WERI-Rb-1 (cell line): ENCODE measurements around the gene COCH.

Experiments used
- DNase-seq: peaks from one replicate; pipeline ENCODE4 v3.0.0-alpha.2; 2020
- H3K27ac ChIP-seq: fragments of 250-450 bp; sonication (Bioruptor Pico); 2 replicates; pipeline ENCODE4 v1.5.1; 2020; ENCODE audit warnings: mild to moderate bottlenecking, moderate library complexity
- H3K27me3 ChIP-seq: fragments of 250-450 bp; sonication (Bioruptor Pico); 2 replicates; pipeline ENCODE4 v1.5.1; 2021; ENCODE audit warnings: mild to moderate bottlenecking, low read depth, moderate library complexity; ENCODE audit not compliant: insufficient read depth, severe bottlenecking
- H3K36me3 ChIP-seq: fragments of 250-450 bp; sonication (Bioruptor Pico); 2 replicates; pipeline ENCODE4 v1.5.1; 2020; ENCODE audit warnings: mild to moderate bottlenecking, moderate library complexity
- H3K4me3 ChIP-seq: 2 replicates; pipeline ENCODE4 v1.5.1; 2011; ENCODE audit warnings: low read depth, mild to moderate bottlenecking, control low read depth, low read length
- H3K9me3 ChIP-seq: fragments of 250-450 bp; sonication (Bioruptor Pico); 2 replicates; pipeline ENCODE4 v1.5.1; 2021; ENCODE audit warnings: mild to moderate bottlenecking, moderate library complexity; ENCODE audit not compliant: severe bottlenecking
- TF ChIP-seq, protein P1 (sequence below): IDR thresholded peaks from 2 replicates; pipeline ENCODE4 v1.5.1; 2011; ENCODE audit warnings: low read depth, mild to moderate bottlenecking, control low read depth, inconsistent platforms, low read length

Gene COCH

DNA sequence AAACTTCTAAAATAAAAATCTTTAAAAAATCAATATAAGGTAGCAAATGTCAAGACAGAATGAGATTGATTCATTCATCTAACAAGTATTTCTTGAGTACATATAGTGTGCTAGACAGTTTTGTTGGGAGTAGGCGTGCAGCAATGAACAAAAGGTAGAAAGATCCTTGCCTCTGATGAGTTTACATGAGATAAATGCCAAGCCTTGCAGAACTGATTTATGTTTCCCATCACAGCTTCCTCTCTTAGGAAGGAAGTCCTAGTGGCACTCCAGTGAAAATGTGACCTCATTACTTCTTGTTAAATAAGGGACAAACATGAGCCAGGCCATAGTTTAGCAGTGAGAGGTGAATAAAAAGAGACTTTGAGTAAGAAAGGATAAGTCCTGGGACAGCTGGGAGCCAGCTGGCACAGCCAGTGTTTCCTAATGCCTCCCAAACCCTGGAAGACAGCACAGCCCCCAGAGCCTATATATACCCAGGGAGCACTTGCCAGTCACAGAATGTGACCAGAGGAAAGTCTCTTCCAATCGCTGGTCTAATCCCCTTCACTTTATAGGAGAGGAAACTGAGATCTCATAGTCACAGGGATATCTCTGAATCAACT lies 4.7 kb upstream of the COCH start:
- Histone ChIP-seq H3K27ac (no peak overlapping the region), H3K36me3 (no peaks in the 10 kb centered on the region), H3K4me3 (no peak overlapping the region), H3K27me3 (no peaks in the 10 kb centered on the region), H3K9me3 (peaks cover 6% of the 10 kb centered on the region)
- no peak for DNase-seq
- TF ChIP-seq, protein P1, sequence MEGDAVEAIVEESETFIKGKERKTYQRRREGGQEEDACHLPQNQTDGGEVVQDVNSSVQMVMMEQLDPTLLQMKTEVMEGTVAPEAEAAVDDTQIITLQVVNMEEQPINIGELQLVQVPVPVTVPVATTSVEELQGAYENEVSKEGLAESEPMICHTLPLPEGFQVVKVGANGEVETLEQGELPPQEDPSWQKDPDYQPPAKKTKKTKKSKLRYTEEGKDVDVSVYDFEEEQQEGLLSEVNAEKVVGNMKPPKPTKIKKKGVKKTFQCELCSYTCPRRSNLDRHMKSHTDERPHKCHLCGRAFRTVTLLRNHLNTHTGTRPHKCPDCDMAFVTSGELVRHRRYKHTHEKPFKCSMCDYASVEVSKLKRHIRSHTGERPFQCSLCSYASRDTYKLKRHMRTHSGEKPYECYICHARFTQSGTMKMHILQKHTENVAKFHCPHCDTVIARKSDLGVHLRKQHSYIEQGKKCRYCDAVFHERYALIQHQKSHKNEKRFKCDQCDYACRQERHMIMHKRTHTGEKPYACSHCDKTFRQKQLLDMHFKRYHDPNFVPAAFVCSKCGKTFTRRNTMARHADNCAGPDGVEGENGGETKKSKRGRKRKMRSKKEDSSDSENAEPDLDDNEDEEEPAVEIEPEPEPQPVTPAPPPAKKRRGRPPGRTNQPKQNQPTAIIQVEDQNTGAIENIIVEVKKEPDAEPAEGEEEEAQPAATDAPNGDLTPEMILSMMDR = no peak

DNA sequence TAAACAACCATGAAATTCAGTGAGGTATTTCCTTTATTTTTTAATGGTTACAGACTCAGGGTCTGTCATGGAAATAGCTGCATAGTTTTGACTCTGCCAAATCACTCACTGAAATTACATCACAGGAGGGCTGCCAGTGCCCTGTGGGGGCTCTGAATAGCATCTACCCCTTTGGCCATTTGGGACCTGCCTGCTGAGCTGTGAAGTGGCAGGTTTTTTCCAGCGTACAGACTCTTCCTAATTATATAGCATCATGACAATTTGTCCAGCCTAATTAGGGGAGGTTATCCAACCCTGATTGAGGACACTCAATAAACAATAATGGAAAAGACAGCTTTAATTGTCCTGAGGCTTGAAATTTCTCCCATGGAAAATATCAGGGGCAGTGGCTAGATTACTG lies 1.8 kb upstream of the COCH start:
- H3K27me3 ChIP-seq = no peaks in the 10 kb centered on the region
- H3K36me3 ChIP-seq = no peaks in the 10 kb centered on the region
- no peak for DNase-seq
- no peak overlapping the region for H3K4me3 ChIP-seq
- no peak overlapping the region for H3K27ac ChIP-seq
- H3K9me3 ChIP-seq = peaks cover 8% of the 10 kb centered on the region
- TF ChIP-seq, protein P1 = no peak

DNA sequence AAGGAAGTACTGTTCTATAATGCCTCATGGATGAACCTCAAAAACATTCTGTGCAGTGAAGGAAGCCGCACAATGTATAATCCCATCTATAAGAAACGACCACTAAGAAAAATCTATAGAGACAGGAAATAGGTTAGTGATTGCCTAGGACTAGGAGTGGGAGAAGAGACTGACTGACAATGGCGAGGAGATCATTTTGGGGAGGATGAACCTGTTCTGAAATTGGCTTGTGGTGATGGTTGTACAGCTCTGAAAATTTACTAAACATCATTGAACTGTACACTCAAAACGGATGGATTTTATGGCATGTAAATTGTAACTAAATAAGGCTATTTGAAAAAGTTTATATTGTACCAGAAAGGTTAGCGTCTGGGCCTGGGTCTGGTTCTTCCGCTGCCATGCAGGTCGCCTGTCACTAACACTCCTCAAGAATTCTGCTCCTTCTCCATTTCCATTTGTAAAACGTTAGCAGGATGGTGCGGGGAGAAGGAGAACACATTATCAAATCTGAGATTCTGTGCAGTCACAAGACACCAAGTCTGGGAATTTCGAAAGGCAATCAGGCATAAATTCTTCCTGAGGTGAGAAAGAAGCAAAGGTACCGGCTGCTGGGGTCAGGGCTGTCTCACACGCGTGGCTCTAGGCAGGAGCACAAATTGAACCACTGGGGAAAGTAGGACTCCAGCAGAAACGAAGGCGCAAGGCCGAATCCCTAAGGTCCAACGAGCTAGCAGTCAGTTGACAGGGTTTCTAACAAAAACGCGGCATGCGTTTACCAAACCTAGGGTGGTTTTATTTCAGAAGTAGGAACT lies 845 bp upstream of the COCH start:
- Histone ChIP-seq H3K27me3 (no peaks in the 10 kb centered on the region), H3K9me3 (peaks cover 8% of the 10 kb centered on the region), H3K36me3 (no peaks in the 10 kb centered on the region), H3K27ac (no peak overlapping the region; the same call in 1 of the 2 replicates), H3K4me3 (peak overlapping the region; percentile 46; the same call in 1 of the 2 replicates)
- TF ChIP-seq, protein P1 = no peak
- DNase-seq = no peak

DNA sequence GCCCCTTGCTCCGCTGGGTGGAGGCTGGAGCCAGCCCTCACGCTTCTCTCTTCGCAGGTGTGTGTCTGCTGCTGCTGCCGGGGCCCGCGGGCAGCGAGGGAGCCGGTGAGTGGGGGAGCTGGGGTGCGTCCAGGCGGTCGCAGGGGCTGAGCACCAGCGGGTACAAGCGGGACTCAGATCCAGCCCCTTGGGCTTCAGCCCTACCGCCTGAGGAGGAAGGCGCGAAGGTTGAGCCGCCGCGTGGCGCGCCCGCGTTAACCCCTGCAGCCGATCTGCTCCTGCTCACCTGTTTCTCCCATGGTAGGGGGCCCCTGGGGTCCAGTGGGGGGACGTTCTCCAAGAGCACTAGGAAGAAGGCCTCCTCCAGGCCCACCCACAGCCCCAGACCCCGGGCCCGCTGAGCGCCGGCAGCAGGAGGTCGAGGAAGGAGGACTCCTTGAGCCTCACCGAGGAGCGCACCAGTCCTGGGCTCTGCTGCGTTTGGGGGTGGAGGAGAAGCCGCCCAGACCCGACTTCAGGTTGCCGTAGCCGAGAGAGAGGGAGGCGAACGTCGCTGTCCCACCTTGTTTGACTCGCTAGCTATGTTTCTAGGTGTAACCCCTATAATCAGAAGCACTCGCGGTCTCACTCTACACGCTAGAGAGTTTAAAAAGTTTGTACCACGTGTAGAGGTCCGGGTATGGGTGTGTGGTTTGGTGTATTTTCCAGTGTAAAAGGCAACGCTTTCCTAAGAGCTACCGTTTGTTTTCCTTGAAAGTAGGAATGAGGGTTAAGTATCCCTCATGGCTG lies 834 bp downstream of the COCH start:
- Histone ChIP-seq H3K27me3 (no peaks in the 10 kb centered on the region), H3K36me3 (no peaks in the 10 kb centered on the region), H3K9me3 (peaks cover 8% of the 10 kb centered on the region), H3K4me3 (no peak overlapping the region), H3K27ac (no peak overlapping the region)
- no peak for DNase-seq
- TF ChIP-seq, protein P1 = no peak

DNA sequence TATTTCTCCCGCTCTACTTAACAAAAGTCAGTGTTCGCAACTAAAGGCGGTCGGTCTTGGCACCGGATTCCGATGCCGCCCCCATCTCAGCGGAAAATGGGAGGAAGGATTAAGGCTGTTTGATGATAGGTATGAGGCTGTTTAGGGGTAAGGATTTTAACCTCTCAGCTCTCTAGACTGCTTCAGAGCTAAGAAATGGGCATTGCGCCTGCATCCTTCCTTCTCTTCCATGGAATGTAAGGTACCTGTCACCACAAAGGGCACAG lies 1.4 kb downstream of the COCH start:
- TF ChIP-seq, protein P1 = no peak
- Histone ChIP-seq H3K9me3 (peaks cover 8% of the 10 kb centered on the region), H3K4me3 (no peak overlapping the region), H3K36me3 (no peaks in the 10 kb centered on the region), H3K27ac (no peak overlapping the region), H3K27me3 (no peaks in the 10 kb centered on the region)
- no peak for DNase-seq
